Left kidney (tissue), 2 donors: ENCODE measurements around the gene FHL2. TPM values are rescaled to one million over a fixed set of nuclear protein-coding genes. Genes with fewer than 3 reads are reported as not detected.
"Not testable (repeated sequence)": the region's sequence is repeated elsewhere in the genome, so short reads cannot be mapped to it uniquely, and the experiment has no call there.

Experiments used
- DNase-seq: peaks from one replicate; pipeline ENCODE4 v3.0.0-alpha.2; 2013
- polyA plus RNA-seq: library from polyadenylated mRNA; unstranded; fragments of 120-200 nt; gene quantifications from one replicate; pipeline ENCODE4 v1.2.1, GENCODE V29; 2013; ENCODE audit not compliant: insufficient read length

Gene FHL2
- polyA plus RNA-seq, 1 donor = 26.7 TPM

DNA sequence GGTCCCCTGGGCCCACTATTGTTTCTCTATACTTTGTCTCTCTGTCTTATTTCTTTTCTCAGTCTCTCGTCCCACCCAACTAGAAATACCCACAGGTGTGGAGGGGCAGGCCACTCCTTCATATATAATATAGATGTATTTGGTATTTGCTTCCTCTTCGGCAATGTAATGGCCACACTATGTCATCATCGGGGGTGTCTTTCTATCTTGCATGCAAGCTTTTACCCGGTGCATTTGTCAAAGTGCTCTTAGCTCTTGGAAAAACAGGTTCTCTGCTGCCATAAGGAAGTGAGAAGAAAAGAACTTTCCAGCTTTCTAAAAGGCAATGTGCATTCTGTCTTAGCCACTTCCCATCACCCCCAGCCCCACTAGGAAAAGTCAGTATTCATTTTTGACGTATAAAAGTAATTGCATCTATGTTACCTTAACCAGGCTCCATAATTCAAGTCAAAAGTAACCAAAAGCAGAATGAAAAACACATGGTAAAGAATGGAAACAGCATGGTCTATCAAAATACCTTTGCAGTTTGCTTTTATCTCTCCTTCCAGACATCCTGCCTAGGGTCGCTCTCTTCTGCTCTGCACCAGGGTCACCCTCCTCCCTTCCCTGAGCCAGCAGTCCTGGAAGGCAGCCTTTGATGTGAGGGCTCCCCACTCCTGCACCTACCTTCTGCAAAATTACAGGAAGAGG, 27.2 kb upstream of the FHL2 start:
- no peak for DNase-seq

DNA sequence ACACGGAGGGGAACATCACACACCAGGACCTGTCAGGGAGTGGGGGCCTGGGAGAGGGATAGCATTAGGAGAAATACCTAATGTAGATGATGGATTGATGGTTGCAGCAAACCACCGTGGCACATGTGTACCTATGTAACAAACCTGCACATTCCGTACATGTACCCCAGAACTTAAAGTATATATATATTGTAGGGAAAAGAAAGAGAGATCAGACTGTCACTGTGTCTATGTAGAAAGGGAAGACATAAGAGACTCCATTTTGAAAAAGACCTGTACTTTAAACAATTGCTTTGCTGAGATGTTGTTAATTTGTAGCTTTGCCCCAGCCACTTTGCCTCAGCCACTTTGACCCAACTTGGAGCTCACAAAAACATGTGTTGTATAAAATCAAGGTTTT, 26.0 kb upstream of the FHL2 start:
- not testable (repeated sequence) for DNase-seq

DNA sequence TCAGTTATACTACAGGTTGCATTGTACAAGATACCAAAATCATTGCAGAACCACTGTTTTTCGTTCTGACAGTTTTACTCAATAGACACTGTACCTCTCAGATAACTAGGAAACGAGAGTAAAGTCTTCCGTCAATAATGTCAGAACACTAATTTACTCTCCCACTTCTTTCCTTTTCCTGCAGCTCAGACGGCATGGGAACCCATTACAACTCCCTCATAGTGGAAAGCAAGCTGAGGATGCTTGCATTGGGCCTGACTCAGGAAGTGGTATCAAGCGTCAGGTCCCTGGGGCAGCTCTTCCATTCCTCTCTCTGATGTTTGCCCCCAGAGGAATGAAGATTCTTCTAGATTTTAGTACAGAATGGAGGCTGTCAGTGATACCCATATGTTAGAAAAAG, 23.9 kb upstream of the FHL2 start:
- no peak for DNase-seq

DNA sequence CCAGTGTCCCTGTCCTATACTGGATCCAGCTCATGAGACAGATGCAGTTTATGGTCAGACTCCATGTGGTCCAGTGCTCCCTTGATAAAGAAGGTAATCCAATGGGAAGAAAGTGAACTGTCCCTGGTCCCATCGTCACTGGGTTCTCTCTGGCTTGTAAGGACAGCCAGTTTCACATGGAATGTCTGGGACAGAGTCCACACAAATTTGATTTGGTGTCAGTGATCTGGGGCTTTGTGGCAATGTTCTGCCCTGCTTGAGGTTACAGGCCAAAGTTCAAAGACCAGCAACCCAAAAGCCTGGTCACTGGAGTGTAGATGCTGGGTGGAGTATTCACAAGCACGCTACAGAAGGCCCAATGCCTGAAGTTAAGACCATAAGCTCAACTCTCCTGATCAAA, 22.2 kb upstream of the FHL2 start:
- no peak for DNase-seq

GRCh38 chr2:105418522-105418921, 19.7 kb upstream of the FHL2 start:
- DNase-seq = no peak

GRCh38 chr2:105417857-105418436, 19.1 kb upstream of the FHL2 start:
- no peak for DNase-seq

DNA sequence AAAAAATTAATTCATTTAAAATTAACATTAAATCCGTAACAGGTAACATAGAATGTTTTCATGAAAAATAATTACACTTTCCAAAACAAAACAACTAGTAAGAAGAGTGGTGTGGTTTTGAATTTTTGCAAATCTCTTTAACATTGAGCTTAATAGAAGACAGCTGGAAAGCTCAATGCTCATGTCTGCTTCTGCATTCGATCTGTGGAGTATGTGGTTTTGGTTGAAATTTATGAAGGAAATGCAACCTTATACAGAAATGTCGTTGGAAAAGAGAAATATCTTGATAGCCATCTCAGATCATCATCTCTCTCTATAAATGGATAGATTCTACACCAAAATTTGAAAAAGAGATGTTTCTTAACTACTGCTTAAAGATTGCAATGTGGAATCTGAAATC, 17.3 kb upstream of the FHL2 start:
- no peak for DNase-seq

DNA sequence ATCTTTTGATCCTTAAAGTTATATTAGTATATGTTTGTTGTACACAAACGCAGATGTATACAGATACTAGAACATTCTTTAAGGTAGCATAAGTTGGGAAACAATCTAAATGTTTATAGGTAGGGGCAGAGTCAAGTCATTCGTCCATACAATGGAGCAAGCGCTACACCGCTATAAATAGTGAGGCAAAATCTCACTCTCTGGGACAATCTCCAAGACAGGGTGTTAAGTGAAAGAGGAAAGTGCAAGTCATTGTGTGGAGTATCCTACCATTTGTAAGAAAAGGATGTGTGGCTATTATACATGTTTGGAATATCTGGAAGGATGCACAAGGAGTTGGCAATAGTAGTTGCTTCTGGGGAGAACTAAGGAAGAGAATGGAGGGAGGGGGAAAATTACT, 16.2 kb upstream of the FHL2 start:
- no peak for DNase-seq

DNA sequence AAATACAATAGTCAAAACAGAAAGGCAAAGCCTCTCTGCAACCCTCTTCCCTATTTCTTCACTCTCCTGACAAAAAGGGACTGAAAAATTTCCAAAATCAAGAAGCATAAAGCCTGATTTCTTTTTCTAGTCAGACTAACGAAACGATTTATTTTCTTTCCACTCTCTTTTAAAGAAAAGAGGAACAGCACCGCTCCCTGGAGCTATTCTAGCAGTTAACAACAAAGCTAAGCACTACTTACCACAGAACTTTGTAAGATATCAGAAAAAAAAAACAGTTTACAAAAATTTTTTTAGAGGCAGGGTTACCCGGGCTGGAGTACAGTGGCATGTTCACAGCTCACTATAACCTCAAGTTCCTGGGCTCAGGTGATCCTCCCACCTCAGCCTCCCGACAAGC, 14.4 kb upstream of the FHL2 start:
- DNase-seq = no peak

GRCh38 chr2:105412584-105412983, 13.7 kb upstream of the FHL2 start:
- no peak for DNase-seq

- no peak for DNase-seq
Observed at GRCh38 chr2:105411720-105412407, 13.0 kb upstream of the FHL2 start.

DNA sequence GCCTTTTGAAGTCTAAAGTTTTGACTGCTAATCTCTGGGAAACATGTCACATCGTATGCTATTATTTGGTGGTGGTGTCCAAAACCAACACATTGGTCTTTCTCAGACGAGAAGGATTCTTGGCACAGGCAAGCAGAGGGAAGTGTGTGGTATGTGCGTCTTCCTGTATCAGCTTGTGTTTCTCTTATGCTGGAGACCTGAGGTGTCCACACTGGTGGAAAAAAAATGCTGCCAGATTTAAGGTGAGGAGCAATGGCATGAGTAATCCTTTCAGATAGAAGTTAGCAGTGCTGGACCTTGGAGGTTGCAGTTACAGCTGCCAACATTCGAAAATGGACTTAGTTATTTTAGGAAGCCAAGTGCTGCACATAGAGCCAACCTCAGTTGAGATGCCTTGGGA, 11.7 kb upstream of the FHL2 start:
- no peak for DNase-seq

DNA sequence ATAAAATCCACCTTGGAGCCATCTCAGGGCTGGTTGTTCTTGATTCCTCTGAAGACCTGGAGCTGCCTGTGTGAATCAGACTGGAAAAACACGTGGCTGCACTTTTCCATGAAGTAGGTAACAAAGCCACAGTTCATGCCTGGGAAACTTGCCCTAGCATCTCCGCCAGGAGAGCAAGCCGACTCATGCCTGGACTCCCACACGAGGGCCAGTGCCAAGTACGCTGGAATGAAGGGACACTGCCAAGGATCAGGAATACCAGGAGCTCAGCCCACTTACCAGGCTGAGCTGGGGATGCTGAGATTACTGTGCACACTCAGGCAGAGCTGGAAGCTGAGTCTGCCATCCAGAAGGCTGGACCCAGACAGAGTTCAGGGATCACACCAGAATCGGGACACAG, 10.9 kb upstream of the FHL2 start:
- no peak for DNase-seq

DNA sequence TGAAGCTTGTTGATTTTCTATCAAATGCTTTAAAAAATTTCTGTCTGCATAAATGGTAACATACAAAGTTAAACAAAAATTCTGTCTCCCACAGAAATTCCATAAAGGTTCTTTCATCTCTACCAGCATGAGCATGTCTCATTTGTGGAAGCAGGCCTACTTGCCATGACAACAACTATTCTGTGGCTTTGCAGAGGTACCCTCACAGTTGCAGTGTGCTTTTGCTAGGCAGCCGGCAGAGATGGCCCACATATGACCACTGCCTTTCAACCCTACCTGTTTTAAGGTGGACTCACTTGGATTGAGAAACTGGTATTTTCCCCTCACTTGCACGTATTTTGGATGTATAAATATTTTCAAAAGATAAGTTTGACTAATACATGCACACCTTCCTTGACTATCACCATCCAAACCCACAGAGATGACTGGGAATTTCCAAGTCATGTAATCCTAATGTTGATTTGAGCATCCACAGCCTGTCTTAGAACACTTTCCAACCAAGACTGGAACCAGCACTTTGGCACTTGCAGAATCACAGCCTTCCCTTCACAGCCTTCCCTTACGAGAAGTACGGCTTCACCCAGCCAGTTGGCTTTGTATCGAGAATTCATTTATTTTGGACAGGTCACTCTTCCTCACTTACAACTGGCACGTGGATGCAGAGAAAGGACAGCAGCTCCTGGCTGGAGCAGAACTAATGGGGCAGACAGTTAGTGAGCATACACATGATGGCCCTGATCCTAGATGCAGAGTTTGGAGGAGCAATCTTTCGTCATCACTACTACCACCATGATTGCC, 9.3 kb upstream of the FHL2 start:
- DNase-seq = no peak

DNA sequence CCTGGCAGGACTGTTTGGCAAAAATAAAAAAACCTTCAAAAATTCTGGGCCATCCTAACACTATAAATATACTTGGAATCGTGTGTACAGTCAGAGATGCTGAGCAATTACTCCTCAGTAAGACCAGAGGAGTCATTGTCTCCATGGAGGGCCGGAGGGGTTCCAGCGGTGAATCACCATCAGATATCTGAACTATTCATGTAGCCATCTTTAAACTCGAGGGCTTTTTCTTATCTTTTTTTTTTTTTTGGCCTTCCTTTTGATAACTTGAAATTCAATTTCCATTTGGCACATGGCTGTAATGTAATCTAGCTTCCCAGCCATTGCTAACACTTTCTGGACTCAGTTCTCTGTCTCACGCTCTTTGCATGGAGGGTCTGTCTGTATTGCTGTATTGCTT, 7.4 kb upstream of the FHL2 start:
- no peak for DNase-seq

DNA sequence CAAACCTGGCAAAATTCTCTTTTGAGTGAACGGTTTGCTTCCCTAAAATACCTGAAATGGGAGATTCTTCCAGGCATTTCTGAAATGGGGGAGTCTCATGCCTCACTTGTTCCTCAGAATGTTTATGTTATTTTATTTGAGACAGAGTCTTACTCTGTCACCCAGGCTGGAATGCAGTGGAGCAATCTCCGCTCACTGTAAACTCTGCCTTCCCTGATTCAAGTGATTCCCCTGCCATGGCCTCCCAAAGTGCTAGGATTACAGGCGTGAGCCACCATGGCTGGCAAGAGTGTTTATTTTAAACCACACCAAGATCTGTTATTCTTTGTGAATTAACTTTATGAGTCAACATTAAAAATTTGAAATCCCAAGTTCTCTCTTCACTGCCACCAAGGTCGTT, 6.4 kb upstream of the FHL2 start:
- DNase-seq = no peak

DNA sequence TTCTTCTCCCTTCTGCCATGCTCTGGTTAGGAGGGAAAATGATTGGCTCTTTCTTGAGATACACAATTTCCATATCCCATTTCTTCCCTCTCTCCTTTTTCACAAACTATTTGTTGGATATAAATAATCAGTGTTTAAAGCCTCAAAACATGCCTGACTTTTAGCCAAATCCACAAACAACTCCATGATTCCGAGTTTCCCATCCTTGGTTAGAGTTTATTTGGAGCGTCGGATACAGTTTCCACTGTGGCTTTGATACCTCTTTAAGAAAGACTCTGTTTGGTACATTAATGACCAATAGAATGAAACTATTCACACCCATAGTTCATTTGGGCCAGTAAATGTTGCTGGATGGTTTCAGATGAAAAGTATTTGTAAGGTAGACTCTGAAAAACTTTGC, 5.9 kb upstream of the FHL2 start:
- no peak for DNase-seq

GRCh38 chr2:105403783-105404698, 5.2 kb upstream of the FHL2 start:
- DNase-seq = peak; percentile 15

GRCh38 chr2:105403241-105403782, 4.5 kb upstream of the FHL2 start:
- no peak for DNase-seq

GRCh38 chr2:105402809-105403208, 4.0 kb upstream of the FHL2 start:
- DNase-seq = no peak

- DNase-seq = no peak
Observed at GRCh38 chr2:105401867-105402266, 3.0 kb upstream of the FHL2 start.

DNA sequence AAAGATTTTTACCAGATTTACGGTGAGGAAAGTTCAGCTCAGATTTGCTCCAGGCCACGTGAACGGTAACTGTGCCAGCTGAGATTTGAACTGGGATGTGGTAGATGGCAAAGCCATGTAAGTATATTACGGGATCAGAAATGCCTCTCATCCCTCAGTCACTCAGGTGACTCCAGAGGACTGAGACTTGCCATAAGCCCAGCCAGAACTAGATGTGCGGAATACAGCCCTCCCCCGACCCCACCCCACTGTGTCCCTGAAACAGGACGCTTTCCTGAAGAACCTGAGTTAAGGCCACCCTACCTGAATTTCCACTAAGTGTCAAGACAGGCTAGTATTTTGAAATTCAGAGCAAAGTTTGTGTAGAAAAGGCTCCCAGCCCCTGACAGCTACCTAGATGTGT, 1.3 kb upstream of the FHL2 start:
- DNase-seq = no peak
